HG03175 (cell line): Measurements from ENCODE around the gene BMPR1A.
"Not testable (repeated sequence)": the region's sequence is repeated elsewhere in the genome, so short reads cannot be mapped to it uniquely, and the experiment has no call there.

Experiments
- ATAC-seq: cut with Tn5 transposase; IDR thresholded peaks from one replicate; pipeline ENCODE4 v1.9.1; 2021; ENCODE audit warnings: mild to moderate bottlenecking, moderate library complexity; ENCODE audit not compliant: unreplicated experiment

Gene BMPR1A

GRCh38 chr10:86729677-86730076, 26.7 kb upstream of the BMPR1A start:
- ATAC-seq, result no peak

DNA sequence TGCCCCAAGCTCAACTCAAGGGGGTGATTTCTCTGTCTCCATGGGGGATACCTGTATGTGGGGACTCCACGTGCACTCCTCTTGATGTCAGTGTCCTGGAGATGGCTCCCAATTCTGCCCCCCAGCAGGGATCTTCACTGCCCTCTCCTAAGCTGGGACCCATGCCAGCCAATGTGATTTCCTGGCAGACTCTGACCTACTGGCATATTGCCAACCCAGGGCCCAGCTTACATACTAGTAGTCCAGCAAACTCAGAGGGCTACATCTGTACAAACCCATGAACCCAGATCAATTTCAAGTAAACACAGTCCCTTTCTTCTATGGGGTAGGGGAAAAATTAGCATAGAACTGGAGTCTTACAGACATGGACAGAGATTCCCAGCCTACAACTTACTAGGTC, 26.2 kb upstream of the BMPR1A start:
- ATAC-seq, result no peak

DNA sequence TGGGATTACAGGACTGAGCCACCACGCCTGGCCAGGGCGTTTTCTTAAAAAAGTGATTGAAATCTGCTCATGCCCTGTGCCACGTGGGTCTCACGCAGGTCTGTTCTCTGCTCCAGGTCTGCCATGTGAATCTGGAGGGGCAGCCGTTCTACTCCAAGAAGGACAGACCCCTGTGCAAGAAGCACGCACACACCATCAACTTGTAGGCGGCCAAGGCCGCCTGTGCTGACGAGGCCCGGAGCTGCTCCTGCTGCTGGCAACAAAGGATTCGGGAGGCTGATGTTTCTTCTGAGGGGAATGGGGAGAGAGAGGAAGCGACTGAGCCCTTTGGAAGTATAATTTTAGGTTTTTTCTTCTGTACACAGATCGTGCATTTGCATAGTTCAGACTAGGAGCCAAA, 23.6 kb upstream of the BMPR1A start:
- no peak for ATAC-seq

DNA sequence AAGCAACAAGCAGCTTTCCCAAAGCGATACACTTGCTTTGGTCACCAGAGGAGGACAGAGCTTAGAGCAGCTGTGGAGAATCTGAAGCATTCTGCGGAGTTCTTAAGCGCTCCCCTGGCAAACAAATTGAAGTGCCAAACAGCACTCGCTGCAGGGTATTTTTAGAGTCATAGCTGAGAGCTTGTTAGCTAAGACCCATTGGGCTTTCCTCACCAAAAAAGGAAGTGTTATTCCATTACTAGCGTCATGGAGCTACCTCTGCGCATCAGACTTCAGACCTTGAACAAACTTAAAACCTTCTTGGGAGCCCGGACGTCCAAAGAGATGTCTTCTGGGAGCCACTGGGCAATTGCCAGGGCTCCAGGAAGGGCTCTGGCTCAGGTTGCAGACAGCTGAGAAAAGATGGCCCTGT, 23.2 kb upstream of the BMPR1A start:
- ATAC-seq, result no peak

DNA sequence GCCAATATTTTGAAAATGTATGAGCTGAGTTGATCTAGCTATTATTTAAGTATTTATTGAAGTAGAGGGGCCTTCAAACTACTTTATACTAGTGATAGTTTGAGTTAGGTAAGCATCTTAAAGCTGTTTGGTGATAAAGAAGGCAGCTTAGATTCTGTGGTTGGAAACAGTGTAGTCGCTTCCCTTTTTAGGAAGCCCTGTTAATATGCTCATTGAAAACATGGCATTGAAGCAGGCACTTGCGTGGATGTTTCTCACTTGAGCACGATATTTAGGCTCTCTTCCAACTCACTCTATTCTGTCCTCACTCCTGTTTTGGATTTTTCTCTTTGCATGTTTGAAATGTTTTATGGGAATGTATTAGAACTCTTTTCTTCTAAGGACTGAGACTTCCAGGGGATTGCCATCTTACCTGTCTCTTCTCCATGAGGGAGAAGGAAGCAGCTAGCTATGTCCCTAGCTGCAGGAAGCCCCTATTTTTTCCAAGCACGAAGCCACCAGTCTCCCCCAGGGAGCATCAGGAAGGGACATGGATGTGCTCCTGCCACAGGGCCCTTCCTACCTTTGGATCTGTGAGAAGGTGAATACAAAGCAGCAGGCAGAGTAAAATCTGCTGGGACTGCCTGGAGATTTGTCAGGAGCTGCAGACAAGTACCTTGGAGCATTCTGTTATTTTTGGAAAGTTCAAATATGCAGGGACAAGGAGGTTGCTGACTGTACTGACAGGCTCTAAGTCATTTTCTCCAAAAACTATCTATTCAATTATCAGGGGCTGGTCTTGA, 22.0 kb upstream of the BMPR1A start:
- ATAC-seq, result peak; percentile 51

- ATAC-seq, result not testable (repeated sequence)
Observed at GRCh38 chr10:86735278-86735677, 21.1 kb upstream of the BMPR1A start.

GRCh38 chr10:86742230-86742629, 14.2 kb upstream of the BMPR1A start:
- ATAC-seq, result no peak

DNA sequence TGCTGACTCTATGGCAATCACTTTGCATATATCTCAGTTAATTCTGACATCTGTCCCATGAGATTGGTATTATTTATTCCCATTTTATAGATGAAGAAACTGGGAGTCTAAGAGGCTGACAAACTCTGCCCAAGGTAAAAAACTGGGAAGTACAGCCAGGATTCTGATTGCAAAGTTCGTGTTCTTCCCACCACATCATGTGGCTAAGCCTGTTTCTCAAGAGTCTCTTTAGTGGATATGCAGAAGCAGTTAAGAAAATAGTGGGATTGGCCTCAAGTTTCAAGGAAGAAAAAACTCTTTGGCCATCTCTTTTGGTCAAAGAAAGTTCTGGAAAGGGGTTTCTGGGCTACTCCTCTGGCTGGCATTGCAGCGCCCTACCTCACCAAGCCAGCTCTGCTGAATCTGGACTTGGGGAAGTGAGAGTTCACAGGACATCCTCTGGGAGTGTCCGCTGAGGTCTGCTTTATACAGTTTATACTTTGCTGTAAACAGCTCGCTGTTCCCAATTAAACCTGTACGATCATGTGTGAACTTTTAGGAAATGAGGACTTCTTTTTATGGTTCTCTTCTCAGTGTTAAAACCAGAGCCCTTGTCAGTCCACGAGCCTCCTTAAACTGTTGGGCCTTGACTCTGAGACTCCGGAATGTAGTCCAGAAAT, 12.2 kb upstream of the BMPR1A start:
- no peak for ATAC-seq

GRCh38 chr10:86747796-86748581, 8.4 kb upstream of the BMPR1A start:
- no peak for ATAC-seq

DNA sequence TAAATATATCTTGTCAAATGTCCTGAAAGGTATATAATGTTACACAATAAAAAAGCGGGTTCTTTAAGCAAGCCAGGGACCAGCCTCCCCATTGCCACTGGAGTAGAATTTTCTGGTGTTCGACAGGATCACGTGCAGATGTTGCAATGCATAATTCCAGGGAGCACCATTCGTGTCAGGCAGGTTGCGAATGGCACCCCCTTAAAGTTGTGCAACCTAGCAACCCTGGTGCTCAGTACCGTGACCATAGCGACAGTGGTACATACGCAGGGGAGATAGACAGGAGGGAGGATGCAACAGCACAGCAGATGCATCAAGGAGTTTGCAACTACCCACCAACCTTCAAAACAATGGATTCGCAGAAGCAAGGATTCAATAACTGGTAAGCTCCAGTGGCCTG, 6.6 kb upstream of the BMPR1A start:
- no peak for ATAC-seq

DNA sequence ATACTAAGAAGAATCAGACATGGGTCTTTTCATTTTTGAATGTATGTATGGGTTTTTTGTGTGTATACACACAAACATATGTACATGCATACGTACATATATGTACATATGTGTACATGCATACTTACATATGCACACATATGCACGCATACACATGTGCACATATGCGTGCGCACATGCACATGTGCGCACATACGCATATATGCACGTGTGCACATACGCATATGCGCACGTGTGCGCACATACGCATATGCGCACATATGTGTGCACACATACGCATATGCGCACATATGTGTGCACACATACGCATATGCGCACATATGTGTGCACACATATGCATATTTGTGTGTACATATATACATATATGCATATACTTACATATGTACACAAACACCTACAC, 4.9 kb upstream of the BMPR1A start:
- ATAC-seq, result no peak

DNA sequence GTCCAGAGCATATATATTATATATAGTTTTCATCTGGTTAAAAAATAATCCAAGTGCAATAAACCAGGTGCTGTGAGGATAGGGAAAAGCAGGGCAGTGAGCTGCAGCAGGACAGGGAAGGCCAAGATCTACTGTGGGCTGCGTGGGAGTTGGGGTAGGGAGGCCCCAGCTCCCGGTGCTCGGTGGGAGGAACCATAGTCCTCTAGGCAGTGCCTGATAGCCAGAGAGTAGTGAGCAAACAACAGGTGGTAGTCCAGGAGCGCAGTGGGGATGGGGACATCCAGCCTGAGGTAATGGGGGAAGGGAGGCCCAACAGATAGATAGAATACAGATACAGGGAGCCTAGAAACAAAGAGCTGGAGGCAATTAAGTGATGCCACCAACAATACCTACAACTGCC, 4.1 kb upstream of the BMPR1A start:
- no peak for ATAC-seq

DNA sequence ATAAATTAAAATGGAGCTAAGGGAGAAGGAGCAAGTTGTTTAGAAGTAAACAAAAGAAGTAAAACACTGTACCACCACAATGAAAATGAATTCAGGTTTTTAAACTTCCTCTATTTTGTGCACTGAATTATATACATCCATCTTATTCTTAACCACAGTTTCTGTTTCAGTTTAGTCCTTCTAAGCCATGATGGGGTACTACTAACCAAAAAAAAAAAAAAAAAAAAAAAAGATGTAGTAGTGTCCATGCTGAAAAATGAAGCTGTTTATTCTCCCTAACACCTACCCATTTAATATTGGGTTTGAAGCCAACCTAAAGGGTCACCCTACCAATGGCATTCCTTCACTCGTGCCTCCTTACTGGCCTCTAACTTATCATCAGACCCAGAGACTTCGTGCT, 3.4 kb upstream of the BMPR1A start:
- ATAC-seq, result peak; percentile 24

DNA sequence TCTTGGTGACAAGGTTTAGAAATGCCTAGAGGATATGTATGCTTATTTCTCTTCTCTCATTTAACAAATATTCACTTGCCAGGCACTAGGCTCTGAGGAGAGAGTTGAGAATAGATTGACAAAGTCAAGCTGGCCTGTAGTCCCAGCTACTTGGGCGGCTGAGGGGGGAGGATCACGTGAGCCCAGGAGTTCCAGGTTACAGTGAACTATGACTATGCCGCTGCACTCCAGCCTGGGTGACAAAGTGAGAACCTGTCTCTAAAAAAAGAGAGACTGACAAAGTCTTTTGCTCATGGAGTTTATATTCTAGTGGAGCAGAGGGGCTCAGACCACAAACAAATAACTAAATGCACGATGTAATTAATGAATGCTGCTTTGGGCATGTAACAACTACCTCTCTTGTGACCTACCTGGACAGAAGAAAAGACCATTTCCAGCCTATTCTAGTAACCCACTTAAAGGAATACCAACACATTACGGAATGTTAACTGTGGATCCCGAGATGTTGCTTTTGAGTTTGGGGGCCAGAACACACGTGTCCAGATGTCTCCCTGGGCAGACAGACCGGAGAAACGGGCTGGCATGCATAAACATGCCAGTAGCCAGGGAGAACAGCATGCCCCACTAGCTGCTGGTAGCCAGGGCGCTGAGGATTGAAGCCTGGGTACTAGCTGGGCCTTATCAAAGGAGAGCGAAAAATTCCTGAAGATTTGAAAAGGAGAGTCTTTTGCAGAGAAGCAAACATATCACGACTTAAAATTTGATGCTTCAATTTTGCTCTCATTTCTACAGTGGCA, 2.6 kb upstream of the BMPR1A start:
- ATAC-seq, result no peak

DNA sequence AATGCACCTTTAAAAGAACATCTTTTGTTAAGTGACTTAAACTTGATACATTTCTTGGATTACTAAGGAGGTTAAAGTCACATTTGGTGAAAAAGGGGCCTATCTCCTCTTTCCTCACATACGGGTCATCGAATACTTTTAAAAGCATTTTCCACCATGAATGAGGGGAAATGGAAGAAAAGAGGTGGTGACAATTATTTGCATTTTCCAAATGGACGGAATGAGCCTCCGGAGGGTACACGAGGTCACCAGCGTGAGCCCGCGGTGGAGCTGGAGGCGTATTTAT, 1.0 kb upstream of the BMPR1A start:
- peak; percentile 1 for ATAC-seq

GRCh38 chr10:86755740-86756510, 494 bp upstream of the BMPR1A start:
- peak; percentile 76 for ATAC-seq

GRCh38 chr10:86757113-86757972, 924 bp downstream of the BMPR1A start:
- ATAC-seq, result no peak

- no peak for ATAC-seq
Observed at GRCh38 chr10:86758189-86759072, 2.0 kb downstream of the BMPR1A start.
